OCI-M2 (cell line): ENCODE data around the gene ADGRG3.

ENCODE experiments used
- DNase-seq: peaks from one replicate; lab custom pipeline; 2025; ENCODE audit not compliant: unreplicated experiment; lab: John Stamatoyannopoulos, UW

The ADGRG3 gene

GRCh38 chr16:57645691-57646387, 22.3 kb upstream of the ADGRG3 start:
- no peak for DNase-seq

GRCh38 chr16:57646388-57647039, 21.6 kb upstream of the ADGRG3 start:
- no peak for DNase-seq

GRCh38 chr16:57647136-57647875, 20.8 kb upstream of the ADGRG3 start:
- no peak for DNase-seq

- no peak for DNase-seq
These were observed 20.0 kb upstream of the ADGRG3 start for GRCh38 chr16:57648125-57648524.

- DNase-seq = peak; percentile 85
These were observed 19.3 kb upstream of the ADGRG3 start for GRCh38 chr16:57648581-57649442.

GRCh38 chr16:57649443-57649751, 18.7 kb upstream of the ADGRG3 start:
- DNase-seq = no peak

GRCh38 chr16:57649846-57650245, 18.3 kb upstream of the ADGRG3 start:
- DNase-seq = no peak

- no peak for DNase-seq
These were observed 16.5 kb upstream of the ADGRG3 start for GRCh38 chr16:57651344-57652333.

GRCh38 chr16:57652695-57653471, 15.2 kb upstream of the ADGRG3 start:
- no peak for DNase-seq

GRCh38 chr16:57653936-57654335, 14.2 kb upstream of the ADGRG3 start:
- no peak for DNase-seq

GRCh38 chr16:57656342-57656955, 11.7 kb upstream of the ADGRG3 start:
- DNase-seq = no peak

- DNase-seq = no peak
These were observed 10.9 kb upstream of the ADGRG3 start for GRCh38 chr16:57657228-57657627.

- DNase-seq = no peak
These were observed 9.8 kb upstream of the ADGRG3 start for GRCh38 chr16:57658130-57658877.

GRCh38 chr16:57658878-57659674, 9.0 kb upstream of the ADGRG3 start:
- no peak for DNase-seq

GRCh38 chr16:57660715-57661463, 7.2 kb upstream of the ADGRG3 start:
- DNase-seq = no peak

GRCh38 chr16:57661510-57661909, 6.6 kb upstream of the ADGRG3 start:
- DNase-seq = no peak
